GM08714 (cell line): Measurements from ENCODE around the gene MBOAT2.

Experiments used
- H3K4me3 ChIP-seq: fragments of 200-500 bp; sonication (Bioruptor generic); 2 replicates; pipeline ENCODE4 v1.5.1; 2014; ENCODE audit warnings: mild to moderate bottlenecking, low read length, inconsistent platforms
- ZNF274 ChIP-seq: IDR thresholded peaks from 2 replicates; pipeline ENCODE4 v1.6.1; 2012; ENCODE audit warnings: mild to moderate bottlenecking, low read depth, low read length

MBOAT2 gene

DNA sequence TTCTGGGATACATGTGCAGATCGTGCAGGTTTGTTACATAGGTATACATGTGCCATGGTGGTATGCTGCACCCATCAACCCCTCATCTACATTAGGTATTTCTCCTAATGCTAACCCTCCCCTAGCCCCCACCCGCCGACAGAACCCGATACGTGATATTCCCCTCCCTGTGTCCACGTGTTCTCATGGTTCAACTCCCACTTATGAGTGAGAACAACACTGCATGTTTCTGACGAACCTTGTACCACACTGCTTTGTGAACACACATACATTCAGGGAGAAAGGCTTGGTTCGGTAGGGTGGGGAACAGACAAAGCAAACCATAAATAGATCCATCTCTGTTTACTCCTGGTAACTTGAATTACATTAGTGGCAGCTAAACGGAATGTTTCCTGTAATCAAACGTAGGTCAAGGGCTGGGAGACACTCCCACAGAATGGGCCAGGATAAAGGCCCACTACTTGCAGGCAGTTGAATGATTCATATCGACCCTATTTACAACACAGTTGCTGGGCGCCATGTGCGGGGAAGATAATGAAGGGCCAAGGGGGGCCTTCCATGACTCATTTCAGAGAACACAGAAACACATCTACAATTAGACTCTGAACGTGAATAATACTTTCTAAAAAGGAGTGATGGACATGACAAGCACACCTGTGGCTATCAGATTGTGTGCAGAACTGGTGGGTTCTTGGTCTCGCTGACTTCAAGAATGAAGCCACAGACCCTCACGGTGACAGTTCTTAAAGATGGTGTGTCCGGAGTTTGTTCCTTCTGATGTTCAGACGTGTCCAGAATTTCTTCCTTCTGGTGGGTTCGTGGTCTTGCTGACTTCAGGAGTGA is 109.3 kb downstream of the MBOAT2 start:
- no peak for TF ChIP-seq ZNF274
- no peak overlapping the region for H3K4me3 ChIP-seq

DNA sequence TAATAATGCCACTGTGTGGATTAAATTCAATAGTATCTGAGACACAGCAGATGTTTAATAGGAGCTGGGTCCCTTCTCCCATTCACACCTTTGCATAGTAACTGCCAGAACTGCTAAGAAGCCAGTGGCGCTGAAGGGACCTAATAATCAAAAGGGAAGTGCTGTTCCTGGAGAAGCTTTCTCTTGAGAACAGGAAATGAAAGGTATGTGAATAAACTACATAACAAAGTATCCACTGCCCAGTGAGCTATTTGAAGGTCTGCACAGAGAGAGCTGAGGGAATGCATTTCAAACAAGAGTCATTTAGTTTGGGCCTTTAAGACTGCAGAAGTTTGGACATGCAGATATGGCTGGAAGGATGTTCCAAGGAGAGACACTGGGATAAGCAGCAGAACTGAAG is 110.0 kb downstream of the MBOAT2 start:
- no peak overlapping the region for H3K4me3 ChIP-seq
- TF ChIP-seq ZNF274, result no peak

DNA sequence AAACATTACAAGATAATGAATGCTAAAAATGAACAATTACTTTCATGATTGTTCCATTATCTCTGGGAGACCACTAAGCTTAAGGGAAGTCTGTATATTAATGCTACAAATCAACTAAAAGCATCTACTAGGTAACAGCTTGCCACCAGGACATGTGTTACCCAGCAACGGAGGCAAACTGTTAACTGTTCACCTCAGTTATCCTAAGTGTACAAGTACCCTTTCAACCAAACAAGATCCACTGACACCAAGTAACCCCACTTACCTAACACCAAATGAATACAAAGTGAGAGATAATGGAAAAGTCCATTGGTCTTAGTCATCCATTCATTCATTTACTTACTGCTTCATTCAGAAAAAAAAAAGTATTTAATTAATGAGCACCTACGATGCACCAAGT is 111.4 kb downstream of the MBOAT2 start:
- no peak for TF ChIP-seq ZNF274
- H3K4me3 ChIP-seq, result no peak overlapping the region

DNA sequence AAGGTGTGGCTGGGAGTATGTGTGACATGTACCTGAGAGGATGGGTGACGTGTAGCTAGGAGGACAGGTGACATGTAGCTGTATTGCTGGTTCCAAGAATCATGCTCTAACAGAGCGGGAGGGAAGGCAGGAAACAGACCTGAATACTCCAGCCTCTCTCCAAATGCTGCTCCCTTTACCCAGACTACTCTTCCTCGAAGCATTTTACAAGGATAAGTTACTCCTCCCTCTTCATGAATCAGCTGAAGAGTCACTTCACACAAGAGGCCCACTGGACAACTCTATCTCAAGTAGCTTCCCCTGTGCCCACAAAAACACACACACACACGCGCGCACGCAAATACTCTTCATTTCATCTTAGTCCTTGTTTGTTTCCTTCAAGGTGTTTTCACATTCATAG is 113.5 kb downstream of the MBOAT2 start:
- H3K4me3 ChIP-seq, result no peak overlapping the region
- TF ChIP-seq ZNF274, result no peak

DNA sequence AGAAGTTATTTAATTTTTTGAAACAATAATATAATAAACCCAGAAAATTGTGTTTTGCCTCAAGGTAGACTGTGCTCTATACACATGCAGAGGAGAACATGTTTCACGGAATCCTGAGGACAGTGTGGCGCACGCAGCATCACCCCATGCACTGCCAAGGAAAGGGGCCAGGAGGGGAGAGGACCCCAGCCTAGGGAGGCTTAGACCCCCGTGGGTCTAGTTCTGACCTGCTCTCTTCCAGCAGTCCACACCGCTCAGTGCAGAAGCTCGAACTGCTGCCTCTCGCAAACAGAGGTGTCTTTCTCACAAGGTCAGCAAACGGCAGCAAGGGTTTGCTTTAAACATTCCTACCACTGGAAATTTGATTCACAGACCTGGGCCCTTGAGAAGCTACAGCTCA is 114.5 kb downstream of the MBOAT2 start:
- no peak for TF ChIP-seq ZNF274

DNA sequence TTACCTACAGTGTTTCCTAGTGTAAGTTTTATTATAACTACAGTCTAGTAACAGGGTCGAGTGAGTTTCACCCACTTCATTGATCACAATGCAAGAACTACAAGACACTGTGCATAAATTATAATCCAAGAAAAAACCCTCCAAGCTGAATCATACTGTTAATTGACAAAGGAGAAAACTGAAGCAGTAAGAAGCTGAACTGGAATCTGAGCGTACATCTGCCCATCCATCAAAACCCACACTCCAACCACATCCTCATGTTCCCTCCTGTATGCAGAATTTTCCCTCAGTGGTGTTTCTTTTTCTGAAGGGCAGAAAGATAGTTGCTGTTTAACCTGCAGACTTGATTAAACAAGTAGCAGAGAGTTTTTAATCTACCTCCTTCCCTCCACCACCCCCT is 116.6 kb downstream of the MBOAT2 start:
- TF ChIP-seq ZNF274, result no peak
- H3K4me3 ChIP-seq, result no peak overlapping the region

More for the DNA sequence above, 114.5 kb downstream of the MBOAT2 start:
- no peak overlapping the region for H3K4me3 ChIP-seq

DNA sequence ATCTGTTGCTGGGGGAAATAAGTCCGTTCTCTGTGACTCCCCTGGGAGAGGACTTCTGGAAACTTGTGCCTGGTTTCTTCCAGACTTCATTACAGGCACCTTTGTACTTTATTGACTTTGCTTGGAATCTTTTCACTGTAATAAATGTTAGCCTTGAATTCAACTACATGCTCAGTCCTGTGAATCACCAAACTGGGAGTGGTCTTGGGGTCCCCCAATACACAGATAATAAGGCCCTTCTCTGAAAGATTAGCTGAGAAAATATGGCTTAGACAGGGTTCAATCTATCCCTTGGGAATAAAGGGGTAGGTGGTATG is 117.3 kb downstream of the MBOAT2 start:
- no peak for TF ChIP-seq ZNF274
- H3K4me3 ChIP-seq, result no peak overlapping the region

DNA sequence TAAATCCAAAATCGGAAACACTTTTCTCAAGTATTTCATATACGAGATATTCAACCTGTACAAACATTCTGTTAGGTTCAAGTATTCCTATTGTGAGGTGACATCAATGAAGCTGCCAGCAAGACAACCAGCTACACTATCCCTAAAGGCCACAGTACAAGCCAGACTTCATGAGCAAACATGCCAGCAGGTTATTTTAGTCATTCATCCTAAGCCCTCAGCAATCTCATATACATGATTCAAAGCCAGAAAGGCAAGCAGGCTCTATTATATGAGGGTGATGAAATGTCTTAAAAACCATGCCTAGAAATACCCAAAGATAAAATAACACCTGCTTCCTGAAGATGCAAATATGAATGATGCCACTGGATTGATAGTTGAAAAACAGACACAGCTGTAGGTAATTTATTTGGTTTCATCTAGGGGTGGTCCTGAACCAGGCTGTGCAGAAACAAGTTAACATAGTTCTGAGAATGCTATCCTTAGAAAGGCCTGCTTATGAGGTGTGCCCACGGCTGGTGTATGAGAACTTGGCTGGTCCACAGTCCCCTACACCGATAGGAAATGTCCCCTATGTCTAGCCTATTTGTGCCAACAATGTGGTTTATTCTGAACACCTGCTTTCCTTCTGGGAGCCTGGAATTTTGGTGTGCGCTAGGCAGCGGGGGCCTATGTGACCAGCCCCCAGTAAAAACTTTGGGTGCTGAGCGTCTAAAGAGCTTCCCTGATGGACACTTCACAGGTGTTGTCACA is 117.9 kb downstream of the MBOAT2 start:
- no peak overlapping the region for H3K4me3 ChIP-seq
- no peak for TF ChIP-seq ZNF274

DNA sequence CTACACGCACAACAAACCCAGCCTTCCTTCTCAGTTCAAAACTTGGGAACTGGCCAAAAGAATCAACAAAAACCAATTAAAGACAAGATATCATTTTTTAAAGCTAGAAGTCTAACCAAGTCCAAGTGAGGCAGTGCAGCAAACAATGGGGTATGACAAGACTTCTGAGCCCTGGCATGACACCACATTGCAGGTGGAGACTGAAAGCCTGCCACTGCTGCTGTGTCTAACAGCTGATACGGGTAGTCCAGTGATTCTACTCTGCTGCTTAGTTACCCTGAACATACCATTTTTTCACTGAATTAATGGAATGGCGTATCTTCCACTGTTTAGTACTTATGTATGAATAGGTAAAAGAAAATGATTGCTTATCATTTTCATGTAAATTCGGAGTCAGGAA is 118.7 kb downstream of the MBOAT2 start:
- TF ChIP-seq ZNF274, result no peak
- no peak overlapping the region for H3K4me3 ChIP-seq

DNA sequence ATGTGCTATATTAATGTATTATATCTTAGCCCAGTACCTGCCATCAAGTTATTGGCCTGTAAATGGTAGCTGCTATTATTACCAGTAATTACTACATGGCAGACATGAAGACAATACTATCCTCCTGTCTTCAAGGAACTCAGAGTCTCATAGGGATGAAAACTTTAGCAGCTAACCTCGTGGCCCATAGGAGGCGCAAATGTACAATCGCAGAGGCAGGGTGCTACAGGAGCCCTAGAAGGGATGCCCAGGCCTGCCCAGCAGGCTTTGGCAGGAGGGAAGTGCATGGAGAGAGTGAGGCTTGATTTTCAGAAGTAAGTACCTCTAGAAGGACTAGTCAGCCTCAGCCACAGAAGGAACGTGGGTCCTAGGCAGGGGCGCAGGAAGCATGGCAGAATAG is 121.4 kb downstream of the MBOAT2 start:
- H3K4me3 ChIP-seq, result no peak overlapping the region
- no peak for TF ChIP-seq ZNF274

DNA sequence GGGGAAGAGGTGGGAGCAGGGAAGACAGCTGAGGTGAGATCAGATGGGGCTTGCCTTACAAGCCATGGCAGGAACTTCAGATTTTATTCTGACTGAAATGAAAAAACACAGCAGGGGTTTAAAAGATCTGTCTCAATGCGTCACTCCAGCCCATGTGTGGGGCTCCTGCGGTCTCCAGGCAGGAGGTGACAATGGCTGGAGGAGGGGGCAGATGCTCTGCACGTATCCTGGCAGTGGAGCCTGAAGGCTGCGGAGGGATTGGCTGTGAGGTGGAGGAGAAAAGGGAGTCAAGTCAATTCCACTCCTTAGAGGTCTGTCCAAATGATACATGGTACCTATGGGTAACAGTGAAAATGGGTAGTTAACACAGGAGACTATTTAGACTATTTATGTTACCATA is 125.6 kb downstream of the MBOAT2 start:
- H3K4me3 ChIP-seq, result no peak overlapping the region
- TF ChIP-seq ZNF274, result no peak

DNA sequence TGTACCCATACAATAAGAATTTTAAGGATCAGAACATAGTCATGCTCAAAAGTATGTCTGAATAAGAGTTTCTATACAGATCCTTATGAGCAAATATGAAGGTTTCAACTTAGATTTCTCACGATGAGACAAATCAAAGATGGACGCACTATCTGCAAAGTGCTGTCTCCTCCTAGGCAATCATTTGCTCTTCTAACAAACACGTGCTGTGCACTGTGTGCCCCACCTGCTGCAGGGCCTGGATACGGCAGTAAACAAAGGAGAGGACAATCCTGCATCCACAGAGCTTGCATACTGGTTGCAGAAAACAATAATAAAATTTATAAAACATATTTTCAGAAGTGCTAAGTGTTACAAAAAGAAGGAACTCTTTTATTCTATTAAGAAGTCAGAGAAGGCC is 126.2 kb downstream of the MBOAT2 start:
- H3K4me3 ChIP-seq, result no peak overlapping the region
- TF ChIP-seq ZNF274, result no peak

DNA sequence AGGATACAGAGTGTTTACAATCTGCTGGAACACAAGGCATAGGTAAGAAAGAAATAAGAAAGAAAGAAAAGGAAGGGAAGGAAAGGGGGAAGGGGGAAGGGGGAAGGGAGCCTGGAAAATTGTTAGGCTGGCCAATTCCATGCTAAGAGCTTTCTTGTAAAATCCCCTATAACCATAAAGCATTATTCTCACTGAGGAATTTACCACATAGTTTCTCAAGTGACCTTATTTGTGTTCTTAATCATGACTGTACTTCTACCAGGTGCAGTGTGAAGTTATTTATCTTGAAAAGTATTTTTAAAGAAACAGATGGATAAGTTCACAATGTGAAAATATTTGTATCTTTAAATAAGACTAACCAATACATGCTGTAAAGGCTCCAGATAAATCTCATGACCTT is 126.9 kb downstream of the MBOAT2 start:
- no peak for TF ChIP-seq ZNF274
- no peak overlapping the region for H3K4me3 ChIP-seq

DNA sequence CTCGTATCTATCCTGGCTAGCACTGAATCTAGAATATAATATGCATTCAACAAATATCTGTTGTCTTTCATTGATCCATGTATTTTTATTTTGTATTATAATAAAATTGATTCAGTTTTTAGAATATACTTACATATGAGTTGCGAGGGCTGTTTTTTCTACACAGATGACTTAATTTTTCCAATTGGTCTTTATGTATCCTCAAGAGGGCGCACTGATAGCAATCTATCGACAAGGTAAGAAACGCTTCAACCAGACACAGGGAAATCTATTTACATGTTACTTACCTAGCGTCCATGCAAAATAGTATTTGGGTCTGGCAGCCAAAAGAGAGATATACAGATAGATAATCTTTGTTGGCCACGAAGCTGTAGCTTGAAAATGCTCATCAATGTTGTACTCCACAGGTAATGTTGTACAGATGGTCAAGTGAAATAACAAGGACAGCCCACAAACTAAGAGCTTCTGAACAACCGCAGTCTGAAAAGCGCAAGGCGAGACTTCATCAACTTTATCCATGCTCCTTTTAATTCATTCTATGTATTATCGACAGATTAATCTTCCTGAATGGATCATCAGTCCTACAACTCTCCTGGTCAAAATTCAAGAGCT is 130.6 kb downstream of the MBOAT2 start:
- no peak overlapping the region for H3K4me3 ChIP-seq
- no peak for TF ChIP-seq ZNF274

DNA sequence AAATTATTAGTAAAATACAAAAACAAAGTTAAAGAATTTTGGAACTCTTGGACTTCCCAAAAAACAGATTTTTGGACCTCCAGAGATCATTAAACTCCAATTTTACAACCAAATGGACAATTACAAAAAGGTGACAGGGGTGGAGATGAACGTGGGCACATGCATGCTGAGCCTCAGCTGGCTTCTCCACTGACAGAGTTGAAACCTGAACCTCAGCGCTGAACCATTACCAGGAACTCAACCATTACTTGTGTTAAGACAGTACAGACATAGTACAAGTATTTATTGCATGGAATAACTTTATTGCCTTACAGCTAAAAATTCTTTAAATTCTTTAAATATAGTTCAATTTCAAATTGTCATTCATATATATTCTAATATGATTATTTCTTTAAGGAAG is 133.0 kb downstream of the MBOAT2 start:
- no peak overlapping the region for H3K4me3 ChIP-seq
- TF ChIP-seq ZNF274, result no peak

DNA sequence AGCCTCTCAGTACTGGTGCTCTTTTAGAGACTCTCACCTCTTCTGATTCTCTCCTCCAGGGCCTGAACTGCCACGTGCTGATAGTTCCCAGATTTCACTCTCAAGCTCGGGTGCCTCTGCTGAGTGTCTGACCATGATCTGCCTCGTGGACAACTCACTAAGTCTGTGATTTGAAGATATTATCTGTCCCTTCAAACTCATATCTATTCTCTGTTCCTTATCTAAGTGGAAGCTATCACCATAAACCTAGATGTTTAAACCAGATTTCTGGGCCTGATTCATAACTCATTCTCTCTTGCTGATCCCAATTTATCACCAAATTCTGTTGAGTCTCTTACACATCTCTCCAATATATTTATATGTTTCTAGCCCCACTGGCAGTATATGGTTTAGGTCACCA is 136.1 kb downstream of the MBOAT2 start:
- no peak overlapping the region for H3K4me3 ChIP-seq
- TF ChIP-seq ZNF274, result no peak
